ENCODE data around the gene BID.

Gene BID

GRCh38 chr22:17795661-17796548, 21.6 kb upstream of the BID start:
- H3K4me3 ChIP-seq (replicated peaks in 1 of 2; ENCODE audit: low read depth in 2 of 2, low read length in 2 of 2): no peak overlapping the region
- no peak for DNase-seq (ENCODE audit: low read depth in 2 of 2)
- TF ChIP-seq, protein P1, sequence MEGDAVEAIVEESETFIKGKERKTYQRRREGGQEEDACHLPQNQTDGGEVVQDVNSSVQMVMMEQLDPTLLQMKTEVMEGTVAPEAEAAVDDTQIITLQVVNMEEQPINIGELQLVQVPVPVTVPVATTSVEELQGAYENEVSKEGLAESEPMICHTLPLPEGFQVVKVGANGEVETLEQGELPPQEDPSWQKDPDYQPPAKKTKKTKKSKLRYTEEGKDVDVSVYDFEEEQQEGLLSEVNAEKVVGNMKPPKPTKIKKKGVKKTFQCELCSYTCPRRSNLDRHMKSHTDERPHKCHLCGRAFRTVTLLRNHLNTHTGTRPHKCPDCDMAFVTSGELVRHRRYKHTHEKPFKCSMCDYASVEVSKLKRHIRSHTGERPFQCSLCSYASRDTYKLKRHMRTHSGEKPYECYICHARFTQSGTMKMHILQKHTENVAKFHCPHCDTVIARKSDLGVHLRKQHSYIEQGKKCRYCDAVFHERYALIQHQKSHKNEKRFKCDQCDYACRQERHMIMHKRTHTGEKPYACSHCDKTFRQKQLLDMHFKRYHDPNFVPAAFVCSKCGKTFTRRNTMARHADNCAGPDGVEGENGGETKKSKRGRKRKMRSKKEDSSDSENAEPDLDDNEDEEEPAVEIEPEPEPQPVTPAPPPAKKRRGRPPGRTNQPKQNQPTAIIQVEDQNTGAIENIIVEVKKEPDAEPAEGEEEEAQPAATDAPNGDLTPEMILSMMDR (IDR thresholded peaks at IDR 0.05; ENCODE audit: low read depth, low read length): no peak

DNA sequence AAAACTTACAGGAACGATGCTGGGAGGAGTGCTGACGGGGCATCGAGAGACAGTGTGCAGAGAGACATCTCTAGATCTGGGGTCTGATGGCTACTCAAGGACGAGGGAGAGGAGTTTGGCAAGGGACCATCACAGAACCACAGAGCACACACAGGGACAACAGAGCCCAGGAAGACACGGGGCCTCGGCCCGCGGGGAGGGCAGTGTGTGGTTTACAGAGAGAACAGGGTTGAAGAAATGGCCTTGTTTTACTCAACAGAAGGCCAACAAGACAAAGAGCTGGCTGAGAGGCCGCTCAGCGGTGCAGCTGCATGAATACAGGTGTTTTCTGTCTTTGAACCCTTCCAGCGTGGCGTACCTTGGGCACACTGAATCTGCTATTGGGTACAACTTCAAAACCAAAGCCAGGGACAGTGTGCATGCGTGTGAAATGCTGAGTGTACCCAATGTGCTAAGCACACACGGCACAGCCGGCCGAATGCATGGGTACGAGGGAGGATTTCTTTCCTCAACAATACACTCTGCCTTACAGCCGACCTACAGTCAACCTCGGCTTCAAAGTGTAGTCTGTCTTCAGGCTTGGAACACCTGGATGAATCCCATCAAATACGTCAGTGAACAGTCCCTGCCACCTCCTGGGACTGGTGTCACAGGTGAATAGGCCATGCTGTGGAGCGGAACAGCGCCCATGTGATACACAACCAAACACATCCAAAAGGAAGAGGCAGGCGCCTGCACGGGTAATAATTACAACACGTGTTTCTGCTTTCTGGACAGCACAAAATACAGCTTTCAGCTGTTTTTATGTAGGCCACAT, 20.7 kb upstream of the BID start:
- no peak for DNase-seq (ENCODE audit: low read depth in 2 of 2)
- H3K4me3 ChIP-seq (replicated peaks in 1 of 2; ENCODE audit: low read depth in 2 of 2, low read length in 2 of 2): no peak overlapping the region
- TF ChIP-seq, protein P1 (IDR thresholded peaks at IDR 0.05; ENCODE audit: low read depth, low read length): no peak

DNA sequence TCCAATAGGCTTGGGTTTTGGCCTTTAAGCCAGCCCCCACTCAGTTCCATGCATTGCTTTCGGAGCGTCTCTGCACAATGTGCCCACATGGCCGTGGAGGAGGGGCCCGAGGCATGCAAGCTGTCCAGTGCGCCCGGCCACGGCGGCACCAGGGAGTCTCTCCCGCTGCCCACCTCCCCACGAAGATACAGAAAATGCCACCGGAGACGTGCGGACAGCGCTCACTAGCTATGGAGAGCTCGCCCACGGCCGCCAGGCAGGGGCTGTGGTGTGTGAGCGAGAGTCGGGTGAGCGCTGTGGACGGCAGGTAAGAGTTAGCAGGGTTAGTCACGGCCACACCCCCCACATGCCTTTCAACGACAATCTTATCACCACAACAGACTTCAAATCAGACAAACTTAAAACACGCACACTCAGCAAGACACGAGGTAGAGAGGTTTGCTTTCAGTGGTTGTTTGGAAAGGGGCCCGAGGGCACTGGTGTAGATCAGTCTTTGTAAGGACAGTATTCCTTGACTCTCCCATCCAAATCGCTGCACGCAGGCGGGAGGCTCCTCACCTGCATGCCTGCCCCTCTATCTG, 18.7 kb upstream of the BID start:
- TF ChIP-seq, protein P1 (IDR thresholded peaks at IDR 0.05; ENCODE audit: low read depth, low read length): no peak
- no peak for DNase-seq (ENCODE audit: low read depth in 2 of 2)
- H3K4me3 ChIP-seq (replicated peaks in 1 of 2; ENCODE audit: low read depth in 2 of 2, low read length in 2 of 2): no peak overlapping the region

- no peak for DNase-seq (ENCODE audit: low read depth in 2 of 2)
- no peak overlapping the region for H3K4me3 ChIP-seq (replicated peaks in 1 of 2; ENCODE audit: low read depth in 2 of 2, low read length in 2 of 2)
- TF ChIP-seq, protein P1 (IDR thresholded peaks at IDR 0.05; ENCODE audit: low read depth, low read length): no peak
Measured at GRCh38 chr22:17792299-17792698, 18.0 kb upstream of the BID start.

- no peak for DNase-seq (ENCODE audit: low read depth in 2 of 2)
- H3K4me3 ChIP-seq (replicated peaks in 1 of 2; ENCODE audit: low read depth in 2 of 2, low read length in 2 of 2): no peak overlapping the region
- TF ChIP-seq, protein P1 (IDR thresholded peaks at IDR 0.05; ENCODE audit: low read depth, low read length): no peak
Measured at GRCh38 chr22:17791196-17791595, 16.9 kb upstream of the BID start.

GRCh38 chr22:17789379-17790200, 15.3 kb upstream of the BID start:
- no peak for DNase-seq (ENCODE audit: low read depth in 2 of 2)
- TF ChIP-seq, protein P1 (IDR thresholded peaks at IDR 0.05; ENCODE audit: low read depth, low read length): no peak
- no peak overlapping the region for H3K4me3 ChIP-seq (replicated peaks in 1 of 2; ENCODE audit: low read depth in 2 of 2, low read length in 2 of 2)
